HG03175 (cell line): Measurements from ENCODE around the gene CIDEA.
"Not testable (repeated sequence)": the region's sequence is repeated elsewhere in the genome, so short reads cannot be mapped to it uniquely, and the experiment has no call there.

Experiments
- ATAC-seq: cut with Tn5 transposase; IDR thresholded peaks from one replicate; pipeline ENCODE4 v1.9.1; 2021; ENCODE audit warnings: mild to moderate bottlenecking, moderate library complexity; ENCODE audit not compliant: unreplicated experiment

The CIDEA gene

DNA sequence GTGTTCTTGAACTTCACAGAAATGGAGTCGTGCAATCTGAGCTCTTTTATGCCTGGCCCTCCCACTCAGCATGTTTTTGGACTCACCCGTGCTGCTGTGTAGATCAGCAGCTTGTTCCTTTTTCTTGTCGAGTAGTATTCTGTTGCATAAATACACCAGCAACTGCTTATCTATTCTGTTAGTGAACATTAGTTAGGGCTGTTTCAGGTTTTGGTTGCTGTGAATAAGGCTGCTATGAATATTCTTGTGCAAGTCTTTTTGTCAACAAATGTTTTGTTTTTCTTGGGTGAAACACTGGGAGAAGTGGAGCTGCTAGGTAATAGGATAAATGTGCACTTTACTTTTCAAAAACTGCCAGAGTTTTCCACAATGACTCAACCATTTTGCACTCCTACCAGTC is 15.3 kb upstream of the CIDEA start:
- no peak for ATAC-seq

DNA sequence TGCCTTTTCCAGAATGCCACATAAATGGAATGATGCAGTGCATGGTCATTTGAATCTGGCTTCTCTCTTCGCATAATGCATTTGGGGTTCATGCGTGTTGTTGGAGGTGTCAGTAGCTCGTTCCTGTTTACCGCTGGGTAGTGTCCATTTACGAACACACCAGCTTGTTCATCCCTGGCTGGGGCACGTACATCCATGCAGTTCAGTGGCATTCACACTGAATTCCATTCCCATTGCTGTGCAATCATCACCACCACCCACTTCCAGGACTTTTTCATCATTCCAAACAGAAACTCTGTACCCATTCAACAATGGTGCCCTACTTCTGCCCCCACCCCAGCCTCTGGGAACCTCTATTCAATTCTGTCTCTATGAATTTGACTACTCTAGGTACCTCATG is 14.7 kb upstream of the CIDEA start:
- no peak for ATAC-seq

DNA sequence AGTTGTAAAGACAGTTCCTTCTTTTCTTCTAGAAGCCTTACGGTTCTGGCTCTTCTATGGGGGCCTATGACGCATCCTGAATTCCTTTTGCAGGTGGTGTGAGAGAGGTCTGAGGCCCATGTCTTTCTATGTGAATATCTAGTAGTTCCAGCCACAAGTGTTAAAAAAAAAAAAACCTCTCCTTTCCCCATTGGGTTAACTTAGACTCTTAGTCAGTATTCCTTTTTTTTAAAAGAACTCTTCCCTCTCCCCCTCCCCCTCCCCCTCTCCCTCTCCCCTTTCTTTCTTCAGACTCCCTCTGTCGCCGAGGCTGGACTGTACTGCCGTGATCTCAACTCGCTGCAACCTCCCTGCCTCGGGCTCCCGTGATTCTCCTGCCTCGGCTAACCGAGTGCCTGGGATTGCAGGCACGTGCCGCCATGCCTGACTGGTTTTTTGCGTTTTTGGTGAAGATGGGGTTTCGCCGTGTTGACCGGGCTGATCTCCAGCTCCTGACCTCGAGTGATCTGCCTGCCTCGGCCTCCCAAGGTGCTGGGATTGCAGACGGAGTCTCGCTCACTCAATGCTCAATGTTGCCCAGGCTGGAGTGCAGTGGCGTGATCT is 11.4 kb upstream of the CIDEA start:
- ATAC-seq, result no peak

DNA sequence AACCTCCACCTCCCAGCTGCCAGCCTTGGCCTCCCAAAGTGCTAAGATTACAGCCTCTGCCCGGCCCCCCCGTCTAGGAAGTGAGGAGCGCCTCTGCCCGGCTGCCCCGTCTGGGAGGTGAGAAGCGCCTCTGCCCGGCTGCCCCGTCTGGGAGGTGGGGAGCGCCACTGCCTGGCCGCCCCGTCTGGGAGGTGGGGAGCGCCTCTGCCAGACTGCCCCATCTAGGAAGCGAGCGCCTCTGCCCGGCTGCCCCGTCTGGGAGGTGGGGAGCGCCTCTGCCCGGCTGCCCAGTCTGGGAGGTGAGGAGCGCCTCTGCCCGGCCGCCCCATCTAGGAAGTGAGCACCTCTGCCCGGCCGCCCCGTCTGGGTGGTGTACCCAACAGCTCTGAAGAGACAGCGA is 10.9 kb upstream of the CIDEA start:
- ATAC-seq, result not testable (repeated sequence)

DNA sequence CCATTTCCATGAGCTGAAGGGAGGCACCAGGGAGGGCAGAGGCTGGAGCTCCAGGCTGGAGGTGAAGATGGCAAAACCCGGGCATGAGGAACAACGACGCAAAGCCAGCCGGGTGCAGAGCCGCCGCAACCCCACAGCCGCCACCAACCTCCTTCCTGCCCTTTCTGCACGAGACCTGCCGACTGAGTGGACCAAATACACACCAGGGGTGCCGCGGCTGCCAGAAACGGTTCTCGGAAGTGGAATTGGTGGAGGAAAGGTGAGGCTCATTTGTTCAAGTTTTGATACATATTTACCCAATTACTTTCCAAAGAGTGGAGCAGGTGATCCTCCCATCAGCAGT is 8.4 kb upstream of the CIDEA start:
- ATAC-seq, result no peak

DNA sequence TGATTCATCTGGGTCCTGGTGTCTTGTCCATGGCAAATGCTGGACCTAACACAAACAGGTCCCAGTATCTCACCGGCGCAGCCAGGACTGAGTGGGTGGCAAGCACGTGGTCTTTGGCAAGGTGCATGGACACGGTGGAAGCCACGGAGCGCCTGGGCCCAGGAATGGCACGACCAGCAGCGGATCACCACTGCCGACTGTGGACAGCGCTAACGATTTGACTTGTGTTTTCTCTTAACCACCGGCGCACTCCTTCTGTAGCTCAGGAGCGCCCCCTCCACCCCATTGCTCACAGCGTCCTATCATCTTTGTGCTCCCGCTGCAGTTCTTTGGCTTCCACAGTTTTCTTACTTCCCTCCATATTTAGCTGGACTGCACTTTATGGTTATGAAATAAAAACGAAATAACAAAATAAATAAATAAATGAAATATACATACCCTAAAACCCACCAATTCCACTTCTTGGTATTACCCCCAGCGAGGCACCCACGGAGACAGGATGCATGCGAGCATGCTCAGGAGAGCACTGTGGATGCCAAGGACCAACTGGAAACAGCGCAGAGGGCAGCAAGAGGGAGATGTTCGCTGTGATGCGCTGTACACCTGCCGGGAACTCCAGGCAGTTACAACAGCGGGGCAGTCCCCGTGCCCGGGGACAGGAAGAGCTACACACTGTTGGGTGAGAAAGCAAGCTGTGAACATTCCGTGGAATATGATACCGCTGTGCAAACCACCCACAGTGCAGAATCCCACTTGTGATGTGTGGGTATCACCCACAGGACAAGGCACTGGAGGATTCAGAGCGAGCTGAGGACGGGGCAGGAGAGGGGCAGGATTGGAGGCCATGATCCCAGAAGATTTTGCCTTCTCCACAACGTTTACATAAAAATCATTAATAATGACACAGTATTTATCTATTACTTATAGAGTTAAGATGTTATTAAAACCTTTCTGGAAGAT is 7.0 kb upstream of the CIDEA start:
- ATAC-seq, result no peak

DNA sequence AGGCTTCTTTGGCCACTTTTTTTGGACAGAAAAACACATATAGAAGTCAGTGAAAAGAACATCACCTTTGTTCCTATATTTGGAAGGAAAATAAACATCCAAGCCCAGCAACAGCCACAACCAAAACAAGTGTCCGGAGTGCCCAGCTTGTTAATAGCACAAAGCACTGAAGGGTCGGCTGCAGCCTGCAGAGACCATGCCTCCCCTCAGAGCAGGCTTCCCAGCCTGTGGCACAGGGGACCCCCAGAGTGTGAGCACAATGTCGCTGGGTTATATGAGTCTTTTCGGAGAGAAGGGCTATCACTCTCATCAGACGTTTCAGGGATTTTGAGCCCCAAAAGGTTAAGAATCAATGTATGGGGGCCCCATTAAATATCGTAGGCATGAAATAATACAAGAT is 6.2 kb upstream of the CIDEA start:
- no peak for ATAC-seq

DNA sequence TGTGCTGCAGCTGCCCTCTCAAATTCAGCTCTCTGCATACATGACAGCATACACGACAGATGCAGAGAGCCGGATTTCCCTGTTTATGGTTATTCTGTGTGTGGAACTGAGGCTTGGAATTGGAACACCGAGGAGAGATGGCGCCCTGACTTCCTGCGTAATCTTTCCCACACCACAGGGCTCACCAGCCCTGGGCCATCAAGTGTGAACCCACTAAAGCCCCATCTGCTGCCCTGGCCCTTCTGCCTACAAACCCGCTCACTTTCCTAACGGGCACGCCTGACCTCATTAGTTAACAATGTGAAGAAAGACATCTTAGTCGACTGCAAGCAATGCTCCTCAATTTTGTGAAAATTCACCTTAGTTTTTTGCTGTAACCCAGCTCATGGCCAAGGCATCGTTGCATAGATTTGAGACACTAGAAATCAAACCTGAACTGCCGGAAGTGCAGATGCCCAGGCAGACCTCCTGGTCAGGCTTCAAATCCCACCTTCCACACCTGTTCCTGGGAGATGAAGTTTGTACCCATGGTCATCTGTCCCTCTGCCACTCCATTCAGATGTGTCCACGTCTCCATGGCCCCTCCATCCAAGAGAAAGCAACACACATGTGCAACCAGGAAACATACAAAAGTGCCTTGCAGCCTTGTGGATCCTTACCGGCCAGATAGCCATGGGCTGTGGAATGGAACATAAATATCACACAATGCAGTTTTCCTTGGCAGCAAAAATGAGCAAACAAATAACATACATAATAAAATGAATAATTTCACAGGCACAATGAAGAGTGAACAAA is 5.0 kb upstream of the CIDEA start:
- ATAC-seq, result no peak

DNA sequence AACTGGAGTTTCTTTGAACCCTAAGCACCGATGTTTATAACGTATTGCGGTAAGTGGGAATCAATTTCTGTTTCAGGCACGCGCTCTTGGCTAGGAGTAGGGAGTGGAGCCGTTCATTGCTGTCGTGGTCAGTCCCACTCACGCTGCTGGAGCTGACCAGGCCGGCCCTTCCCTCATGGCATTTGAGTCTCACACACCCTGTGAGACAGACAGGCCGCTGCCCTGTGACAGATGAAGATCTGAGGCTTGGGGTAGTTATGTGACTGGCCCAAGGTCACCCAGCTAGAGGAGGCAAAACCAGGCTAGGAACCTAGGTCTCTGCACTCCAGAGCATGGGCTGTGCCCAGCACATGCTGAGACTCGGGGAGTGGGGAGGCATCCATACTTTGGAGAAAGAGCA is 2.9 kb upstream of the CIDEA start:
- ATAC-seq, result no peak

DNA sequence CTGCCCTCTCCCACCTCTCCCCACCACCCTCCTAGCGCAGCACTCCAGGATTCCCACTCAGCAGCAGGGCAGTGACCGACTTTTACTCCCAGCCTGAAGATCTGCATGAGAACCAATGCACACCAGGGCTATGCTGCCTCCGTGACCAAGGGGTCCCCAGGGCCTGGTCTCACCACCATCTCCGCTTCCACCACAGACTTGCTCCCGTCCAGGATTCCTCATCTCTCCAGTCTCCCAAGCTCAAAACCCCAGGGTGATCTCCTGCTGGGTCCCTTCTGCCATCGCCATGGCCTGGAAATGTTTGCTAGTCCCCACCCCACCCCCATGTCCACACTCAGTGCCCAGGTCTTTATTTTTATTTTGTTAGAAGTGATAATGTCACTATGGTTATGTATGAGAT is 2.1 kb upstream of the CIDEA start:
- no peak for ATAC-seq

DNA sequence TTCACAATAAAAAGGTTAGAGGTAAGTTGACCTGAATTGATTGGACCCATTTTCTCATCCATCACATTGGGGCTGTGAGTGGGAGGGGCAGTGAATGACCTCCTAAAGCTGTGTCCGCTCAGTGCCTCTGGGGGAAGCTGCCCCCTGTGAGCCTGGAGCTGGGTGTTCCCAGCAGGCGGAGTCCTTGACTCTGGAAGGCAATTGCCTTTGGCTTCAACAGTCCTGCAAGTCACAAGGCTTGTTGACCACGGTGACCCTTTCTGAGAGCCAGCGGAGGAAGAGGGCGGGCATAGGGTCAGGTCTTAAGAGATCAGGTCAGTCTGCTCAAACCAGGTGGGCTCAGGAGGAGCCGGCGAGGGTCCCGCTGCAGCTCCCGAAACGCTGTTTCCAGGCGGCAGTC is 1.1 kb upstream of the CIDEA start:
- ATAC-seq, result no peak

DNA sequence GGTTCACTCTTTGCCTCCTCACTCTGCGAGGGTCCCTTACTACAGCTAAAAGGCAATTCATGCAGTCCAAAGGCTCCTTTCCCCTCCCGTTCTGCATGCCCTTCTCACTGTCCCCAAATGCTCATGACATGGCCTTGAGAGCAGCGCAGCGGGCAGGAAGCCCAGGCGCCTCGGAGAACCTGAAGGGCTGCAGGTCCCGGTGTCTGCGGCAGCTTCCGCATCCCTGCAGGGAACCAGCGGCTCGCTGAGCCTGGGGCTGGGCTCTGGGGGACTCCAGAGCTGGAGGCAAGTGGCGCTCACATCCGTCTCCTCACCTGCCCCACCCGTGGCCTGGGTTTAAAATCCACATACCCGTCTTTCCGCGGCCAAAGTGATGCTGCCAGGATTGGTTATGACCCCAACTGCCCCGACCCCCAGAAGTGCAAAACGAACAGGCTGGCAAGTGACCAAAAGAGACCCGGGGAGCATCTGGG is 462 bp upstream of the CIDEA start:
- ATAC-seq, result no peak

DNA sequence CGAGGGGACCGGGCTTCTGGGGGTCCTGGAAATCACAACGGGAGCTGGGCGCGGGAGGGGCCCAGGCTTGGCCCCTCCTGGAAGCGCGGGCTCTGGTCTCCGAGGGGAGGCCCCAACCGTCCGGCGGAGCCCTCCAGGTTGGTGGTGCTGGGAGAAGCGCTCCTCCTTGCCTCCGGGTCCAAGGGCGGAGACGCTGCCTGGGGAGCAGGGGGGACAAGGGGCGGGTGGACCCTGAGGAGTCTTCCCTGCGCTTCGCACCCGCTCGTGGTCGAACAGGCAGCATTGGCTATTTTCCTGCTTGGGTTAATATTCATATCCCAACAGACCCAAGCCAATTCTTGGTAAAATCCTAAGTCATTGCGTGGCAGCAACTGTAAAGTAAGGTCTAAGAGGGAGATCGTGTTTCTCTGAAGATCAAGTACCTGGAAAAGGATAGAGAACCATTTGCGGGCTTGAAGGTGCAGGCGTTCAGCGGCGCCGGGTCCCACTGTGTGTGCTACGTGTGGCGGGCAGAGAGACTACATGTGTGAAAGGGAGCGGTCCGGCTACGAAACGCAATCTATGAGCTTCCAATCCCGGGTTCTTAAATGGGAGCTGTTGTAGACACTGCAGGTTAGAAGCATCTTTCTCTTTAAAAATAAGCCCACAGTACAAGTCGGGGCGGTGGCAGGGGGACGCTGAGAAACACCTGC is 805 bp downstream of the CIDEA start:
- no peak for ATAC-seq

DNA sequence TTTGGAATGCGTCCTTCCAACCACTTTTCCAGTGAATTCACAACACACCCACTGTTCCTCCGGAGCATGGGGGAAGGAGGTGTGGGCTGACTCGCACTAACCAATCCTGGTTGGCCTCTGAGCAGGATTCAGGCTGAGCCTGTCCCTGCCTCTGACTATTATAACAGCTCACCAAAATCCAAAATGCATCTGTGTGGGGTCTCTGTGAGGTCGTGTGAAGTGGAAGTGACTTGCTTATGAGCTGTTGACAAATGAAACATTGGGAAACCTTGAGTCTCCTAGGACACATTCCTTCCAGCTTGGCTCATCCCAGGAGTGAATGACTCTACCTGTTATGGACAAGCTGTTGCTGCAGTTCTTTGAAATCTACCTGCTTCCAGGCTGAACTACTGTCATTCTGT is 1.5 kb downstream of the CIDEA start:
- no peak for ATAC-seq

DNA sequence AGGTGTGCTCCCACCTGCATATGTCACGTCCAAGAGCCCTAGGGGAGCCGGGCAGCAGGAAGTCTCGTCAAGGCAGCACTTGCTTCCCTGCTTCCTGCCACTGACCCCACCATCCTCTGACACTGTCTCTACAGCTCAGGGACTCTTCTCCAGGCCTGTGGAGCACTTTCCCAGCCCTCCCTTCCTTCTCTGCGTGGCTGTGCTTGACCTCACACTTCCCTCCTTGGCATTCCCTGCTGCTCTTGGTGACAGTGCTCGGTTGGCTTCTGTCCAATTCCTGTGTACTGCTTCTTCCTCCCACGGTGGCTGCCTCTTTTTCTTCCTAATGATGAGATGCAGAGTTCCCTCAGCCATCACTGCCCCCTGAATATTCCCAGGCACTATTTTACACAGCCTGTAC is 2.8 kb downstream of the CIDEA start:
- no peak for ATAC-seq

DNA sequence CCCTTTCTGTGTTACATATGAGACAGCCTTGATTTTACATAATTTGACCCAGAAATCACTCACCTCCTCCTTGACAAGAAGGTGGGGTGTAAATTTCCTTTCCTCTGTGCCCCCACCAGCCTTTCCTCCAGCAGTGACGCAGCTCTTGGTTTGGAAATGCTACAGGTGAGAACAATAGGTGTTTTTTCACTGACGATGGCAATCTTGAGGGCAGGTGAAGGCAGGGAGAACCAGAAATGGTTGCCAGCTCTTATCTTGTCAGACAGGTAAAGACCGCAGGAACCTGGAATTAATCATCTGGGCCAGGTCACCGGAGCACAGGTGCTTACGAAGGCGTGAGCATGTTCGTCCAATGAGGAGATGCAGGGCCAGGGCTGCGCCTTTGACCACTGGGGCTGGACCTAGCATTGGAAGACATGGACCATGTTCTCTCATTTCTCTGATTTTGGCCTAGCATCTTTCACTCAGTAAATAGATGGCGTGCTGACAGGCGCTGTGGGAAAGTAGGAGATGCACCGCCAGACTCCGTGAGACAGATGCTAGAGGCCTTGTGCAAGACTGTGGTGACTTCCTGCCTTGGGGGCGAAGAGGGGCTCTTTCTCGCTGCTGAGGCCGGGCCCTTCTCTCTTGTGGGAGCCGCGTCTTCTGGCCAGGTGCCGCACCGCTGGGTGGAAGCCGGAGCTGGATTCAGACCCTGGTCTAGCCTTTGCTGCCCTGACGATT is 4.0 kb downstream of the CIDEA start:
- no peak for ATAC-seq

DNA sequence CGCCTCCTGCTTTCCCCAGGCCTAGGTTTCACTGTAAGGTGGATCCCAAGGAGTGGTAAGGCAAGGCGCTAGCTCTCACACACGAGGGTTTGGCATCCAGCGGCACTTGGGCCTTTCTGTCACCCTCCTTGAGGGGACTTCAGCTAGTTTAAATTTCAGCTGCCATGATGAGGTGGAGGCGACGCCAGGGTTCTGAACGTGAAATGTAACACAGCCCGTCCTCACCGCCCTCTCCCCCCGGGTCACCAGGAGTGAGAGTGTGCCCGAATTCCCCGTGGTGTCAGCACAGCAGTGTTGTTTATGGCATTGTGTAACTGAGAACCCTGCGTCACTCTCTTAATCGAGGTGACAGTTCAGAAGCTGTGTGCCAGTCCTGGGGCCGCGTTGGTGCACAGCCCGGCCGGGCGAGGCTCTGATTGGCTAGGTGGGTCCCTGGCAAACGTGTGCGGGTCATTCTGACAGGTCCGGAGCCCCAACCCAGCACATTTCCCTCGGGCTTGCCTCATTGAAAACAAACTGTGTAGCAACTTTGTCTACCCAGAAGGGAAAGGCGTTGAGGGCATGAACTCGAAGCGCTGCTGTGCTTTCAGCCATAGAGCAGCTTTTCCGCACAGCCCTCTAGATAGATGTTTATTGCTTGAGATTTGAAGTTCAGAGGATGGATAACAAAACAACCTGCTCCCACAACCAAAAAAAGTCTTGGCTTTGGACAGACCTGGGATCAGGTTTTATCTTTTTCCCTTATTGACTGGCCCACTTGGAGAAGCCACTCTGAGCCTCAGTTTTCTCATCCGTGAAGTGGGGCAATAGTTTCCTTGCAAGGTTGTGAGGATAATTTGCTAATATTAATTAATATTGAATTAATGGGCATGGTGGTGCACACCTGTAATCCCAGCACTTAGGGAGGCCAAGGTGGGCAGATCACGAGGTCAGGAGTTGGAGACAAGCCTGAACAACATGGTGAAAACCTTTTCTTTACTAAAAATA is 4.9 kb downstream of the CIDEA start:
- no peak for ATAC-seq

DNA sequence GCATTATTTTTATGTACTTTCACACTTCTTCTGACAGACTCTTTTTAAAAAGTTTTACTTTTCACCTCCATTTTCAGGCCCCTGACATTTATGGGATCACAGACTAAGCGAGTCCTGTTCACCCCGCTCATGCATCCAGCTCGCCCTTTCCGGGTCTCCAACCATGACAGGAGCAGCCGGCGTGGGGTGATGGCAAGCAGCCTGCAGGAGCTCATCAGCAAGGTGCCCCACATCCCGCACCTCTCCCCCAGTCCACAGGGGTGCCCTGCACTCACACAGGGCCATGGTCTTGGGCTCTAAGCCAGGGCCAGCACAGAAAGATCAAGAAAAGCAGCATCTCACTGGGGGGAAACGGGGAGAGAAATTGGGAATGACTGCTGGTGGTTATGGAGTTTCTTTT is 8.6 kb downstream of the CIDEA start:
- no peak for ATAC-seq

DNA sequence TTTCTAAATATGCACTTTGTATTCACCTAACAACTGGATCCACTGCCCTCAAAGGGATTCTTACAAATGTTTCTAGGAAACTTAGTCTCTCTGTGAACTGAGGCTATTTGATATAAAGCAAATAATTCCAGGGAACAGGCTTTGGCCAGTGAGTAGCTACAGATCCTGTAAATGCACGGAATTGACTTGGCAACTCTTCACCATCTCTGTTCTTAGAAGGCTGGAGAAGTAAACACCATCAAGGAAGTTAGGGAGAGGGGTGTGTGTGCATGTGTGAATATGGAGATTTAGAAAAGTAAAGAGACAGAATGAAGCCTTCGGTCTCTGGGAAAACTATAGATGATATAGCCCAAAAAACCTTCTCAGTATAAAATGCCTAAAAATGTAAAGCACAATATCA is 10.7 kb downstream of the CIDEA start:
- no peak for ATAC-seq
